Embryonic facial prominence (tissue), 1 donor: ENCODE results near the gene PRODH2.
A peak's percentile ranks its signal among the peaks of the same experiment; 100 is the strongest.
"Not testable (repeated sequence)": the region's sequence is repeated elsewhere in the genome, so short reads cannot be mapped to it uniquely, and the experiment has no call there.

Experiments used
- DNase-seq: peaks from one replicate; pipeline ENCODE4 v3.0.0-alpha.2; 2016; ENCODE audit errors: extremely low spot score

Gene PRODH2

GRCh38 chr19:35781650-35782049 is 31.0 kb downstream of the PRODH2 start:
- no peak for DNase-seq

DNA sequence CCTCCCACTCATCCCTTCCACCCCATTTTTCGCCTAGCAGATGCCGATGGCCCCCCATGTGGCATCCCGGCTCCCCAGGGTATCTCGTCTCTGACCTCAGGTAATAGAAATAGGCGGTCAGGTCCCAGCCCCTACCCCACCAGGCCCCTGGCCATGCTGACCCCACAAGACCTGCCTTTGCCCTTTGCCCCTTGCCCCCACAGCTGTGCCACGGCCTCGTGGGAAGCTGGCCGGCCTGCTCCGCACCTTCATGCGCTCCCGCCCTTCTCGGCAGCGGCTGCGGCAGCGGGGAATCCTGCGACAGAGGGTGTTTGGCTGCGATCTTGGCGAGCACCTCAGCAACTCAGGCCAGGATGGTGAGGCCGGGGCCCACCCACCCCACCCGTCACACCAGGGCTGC is 31.9 kb downstream of the PRODH2 start:
- DNase-seq, result no peak

- DNase-seq, result no peak
Measured at GRCh38 chr19:35780058-35780457, 32.6 kb downstream of the PRODH2 start.

DNA sequence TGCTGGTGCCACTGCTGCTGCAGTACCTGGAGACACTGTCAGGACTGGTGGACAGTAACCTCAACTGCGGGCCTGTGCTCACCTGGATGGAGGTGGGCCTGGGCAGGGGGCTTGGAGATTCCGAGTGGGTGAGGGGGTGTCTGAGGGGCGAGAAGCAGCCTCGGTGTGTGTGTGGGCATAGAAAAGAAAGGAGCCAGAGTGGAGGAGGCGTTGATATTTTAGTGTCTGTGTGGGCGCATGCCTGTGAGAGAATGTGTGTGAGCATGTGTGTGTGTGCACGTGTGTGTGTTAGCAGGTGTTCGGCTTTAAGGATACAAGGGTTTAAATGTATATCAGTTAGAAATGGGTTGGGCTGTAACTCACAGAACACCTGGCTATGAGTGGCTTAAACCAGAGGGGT is 33.6 kb downstream of the PRODH2 start:
- DNase-seq, result no peak

DNA sequence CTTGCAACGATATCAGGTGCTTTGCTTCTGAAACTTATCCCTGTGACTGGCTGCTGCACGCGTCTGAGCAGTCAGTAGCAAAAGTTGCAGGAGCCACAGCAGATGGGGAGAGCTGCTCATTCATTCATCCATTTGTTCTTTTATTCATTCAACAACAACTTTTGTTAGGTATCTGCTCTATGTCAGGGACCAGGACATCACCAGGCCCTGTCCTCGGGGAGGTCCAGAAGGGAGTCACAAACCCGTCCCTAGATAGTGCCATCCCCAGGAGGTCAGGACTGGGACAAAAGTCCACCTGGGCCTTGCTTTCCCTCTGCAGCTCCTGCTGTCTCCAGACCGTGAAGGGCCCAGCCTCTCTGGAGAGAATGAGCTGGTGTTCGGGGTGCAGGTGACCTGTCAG is 34.7 kb downstream of the PRODH2 start:
- no peak for DNase-seq

DNA sequence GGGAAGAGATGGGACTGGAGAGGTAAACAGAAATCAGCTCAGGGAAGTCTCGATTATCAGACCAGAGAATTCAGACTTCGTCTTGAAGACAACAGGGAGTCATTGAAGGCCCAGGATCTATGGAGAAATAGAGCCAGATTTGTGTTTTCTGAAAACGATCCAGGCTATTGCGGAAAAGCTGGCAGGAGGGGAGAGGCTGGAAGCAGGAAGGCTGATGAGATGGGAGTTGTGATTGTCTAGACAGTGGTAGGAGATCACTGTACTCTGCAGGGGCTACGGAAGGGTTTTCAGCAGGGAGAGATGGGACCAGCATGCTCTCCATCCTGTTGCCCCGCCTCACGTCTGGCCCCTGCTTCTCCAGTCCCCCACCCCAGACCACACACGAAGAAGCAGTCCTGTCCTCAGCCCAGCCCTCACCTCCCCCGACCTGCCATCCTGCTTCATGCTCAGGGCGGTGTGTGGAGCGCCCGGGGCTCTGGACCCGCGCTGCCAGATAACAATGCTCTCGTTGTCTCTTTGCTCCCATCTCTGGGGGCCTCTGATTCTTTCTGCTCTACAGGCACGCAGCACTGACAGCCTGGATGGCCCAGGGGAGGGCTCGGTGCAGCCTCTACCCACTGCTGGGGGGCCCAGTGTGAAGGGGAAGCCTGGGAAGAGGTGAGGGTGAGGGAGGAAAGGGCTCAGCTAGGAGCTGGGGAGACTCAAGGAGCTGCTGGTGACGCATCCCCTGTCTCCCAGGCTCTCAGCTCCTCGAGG is 35.4 kb downstream of the PRODH2 start:
- no peak for DNase-seq

- no peak for DNase-seq
Measured at GRCh38 chr19:35776102-35776788, 36.4 kb downstream of the PRODH2 start.

DNA sequence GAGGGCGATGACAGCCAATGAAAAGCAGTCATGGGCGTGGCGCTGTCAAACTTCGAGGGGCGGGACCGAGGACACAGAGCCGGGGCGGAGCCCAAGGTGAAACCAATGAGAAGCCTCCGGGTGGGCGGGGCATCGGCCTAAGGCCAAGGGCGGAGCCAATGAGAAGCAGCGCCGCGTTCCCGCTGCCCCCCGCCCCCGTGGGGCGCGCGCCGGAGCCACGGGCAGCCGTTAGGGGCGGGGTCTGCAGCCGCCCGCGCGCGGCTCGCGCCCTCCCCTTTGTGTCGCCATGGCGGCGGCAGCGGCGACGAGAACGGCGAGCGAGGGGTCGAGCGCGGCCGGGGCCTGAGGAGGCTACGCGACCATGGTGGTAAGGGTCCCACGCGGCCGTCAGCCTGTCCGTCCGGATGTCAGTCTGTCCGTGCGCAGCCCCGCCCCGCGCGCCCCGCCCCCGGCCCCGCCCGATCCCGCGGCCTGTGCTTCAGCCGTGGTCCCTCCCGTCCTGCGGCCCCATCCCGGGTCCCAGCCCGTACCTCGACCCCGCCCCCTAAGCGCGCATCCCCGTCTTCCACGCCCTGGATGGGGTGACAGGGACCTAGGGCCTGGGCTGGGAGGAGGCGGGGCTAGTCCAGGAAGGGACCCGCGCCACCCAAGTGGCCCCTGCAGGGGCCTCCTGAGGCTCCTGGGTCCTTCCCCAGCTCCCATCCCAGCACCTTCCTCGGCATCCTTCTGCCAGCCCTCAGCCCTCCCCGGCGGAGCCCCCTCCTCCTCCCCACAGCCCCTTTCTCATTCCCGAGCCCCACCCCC is 37.1 kb downstream of the PRODH2 start, which contains the start of gene ARHGAP33:
TSS of gene ARHGAP33 (plus strand) at position 267 of the 804 bp plus-strand sequence. CDS start at position 362, 95 bp downstream.
- DNase-seq, result peak; percentile 90

GRCh38 chr19:35775046-35775297 is 37.7 kb downstream of the PRODH2 start:
- no peak for DNase-seq

DNA sequence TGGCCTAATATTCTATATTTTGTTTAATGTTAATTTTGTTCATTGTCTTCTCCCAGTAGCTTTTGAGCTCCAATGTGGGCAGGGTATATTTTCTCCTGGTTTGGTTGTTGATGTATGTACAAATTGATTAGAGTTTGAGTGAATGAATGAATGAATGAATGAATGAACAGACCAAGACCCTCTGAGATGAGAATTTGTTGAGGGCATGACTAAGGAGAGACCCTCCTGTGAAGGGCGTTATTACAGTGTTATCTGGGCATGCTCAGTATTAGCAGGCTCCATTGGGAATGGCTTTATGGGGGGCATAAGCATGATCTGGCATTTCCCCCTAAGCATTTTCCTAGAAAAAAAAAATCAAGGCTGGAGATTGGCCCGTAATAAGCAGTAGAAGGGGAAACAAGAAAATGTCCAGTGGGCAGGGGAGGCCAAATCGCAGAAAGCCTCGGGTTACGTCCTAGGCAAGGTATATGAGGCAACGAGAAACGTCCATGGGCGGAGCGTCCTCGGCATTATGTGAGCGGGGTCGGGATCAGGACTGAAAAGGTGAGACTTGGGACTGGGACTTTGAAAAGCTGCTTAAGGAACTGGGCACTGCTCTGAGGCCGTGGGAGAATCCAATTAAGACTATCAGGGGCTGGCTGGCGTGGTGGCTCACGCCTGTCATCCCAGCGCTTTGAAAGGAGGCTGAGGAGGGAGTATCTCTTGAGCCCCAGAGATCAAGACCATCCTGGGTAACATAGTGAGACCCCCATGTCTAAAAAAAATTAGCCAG is 38.2 kb downstream of the PRODH2 start:
- DNase-seq, result no peak

- no peak for DNase-seq
Measured at GRCh38 chr19:35773020-35773806, 39.4 kb downstream of the PRODH2 start.

- not testable (repeated sequence) for DNase-seq
Measured at GRCh38 chr19:35772362-35772761, 40.3 kb downstream of the PRODH2 start.

GRCh38 chr19:35768082-35768421 is 44.6 kb downstream of the PRODH2 start:
- DNase-seq, result no peak

- no peak for DNase-seq
Measured at GRCh38 chr19:35767288-35768081, 45.2 kb downstream of the PRODH2 start.

DNA sequence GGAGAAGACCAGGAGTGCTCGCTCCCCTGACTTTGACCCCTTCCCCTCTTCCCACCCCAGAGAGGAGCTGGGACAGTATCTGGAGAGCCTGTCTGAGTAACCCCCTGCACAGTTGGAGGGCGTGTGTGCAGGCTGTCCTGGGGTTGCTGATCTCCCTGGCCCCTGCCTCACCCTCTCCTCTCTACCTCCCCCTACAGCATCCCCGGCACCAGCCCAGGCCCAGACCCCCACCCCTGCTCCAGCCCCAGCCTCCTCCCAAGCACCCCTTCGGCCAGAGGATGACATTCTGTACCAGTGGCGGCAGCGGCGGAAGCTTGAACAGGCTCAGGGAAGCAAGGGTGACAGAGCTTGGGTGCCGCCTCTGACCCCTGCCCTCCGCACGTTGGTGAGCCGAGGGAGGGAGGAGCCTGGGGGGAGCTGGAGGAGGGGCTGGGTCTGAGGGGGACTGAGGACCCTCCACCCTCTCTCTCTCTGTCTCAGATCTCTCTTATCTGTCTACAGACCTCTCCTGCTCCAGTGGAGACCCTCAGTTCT is 46.0 kb downstream of the PRODH2 start:
- DNase-seq, result no peak

DNA sequence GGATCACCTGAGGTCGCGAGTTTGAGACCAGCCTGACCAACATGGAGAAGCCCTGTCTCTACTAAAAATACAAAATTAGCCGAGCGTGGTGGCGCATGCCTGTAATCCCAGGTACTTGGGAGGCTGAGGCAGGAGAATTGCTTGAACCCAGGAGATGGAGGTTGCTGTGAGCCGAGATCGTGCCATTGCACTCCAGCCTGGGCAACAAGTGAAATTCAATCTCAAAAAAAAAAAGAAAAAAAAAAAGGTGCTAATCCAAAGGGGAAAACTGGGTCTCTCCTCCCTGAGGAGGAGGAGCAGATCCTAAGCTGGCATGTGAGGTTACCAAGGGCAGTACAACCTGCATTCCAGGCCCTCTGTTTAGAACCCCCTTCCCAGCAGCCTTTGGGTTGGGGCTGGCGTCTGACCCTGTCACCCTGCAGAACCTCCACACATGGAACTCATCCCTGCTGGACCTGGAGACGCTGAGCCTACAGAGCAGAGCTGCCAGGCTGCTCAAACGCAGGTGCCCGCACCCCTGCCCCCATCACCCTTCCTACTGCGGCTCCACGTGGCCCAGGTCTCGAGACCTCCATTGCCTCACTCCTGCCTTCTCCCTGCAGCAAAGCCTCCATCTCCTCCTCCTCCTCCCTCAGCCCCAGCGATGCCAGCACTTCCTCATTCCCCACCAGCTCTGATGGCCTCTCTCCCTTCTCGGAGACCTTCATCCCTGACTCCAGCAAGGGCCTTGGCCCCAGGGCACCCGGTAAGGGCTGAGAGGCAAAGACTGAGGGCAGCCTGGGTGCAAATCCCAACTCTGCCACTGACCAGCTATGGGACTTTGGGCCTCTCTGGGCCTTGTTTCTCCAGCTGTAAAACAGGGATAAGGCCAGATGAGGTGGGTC is 48.0 kb downstream of the PRODH2 start:
- no peak for DNase-seq

DNA sequence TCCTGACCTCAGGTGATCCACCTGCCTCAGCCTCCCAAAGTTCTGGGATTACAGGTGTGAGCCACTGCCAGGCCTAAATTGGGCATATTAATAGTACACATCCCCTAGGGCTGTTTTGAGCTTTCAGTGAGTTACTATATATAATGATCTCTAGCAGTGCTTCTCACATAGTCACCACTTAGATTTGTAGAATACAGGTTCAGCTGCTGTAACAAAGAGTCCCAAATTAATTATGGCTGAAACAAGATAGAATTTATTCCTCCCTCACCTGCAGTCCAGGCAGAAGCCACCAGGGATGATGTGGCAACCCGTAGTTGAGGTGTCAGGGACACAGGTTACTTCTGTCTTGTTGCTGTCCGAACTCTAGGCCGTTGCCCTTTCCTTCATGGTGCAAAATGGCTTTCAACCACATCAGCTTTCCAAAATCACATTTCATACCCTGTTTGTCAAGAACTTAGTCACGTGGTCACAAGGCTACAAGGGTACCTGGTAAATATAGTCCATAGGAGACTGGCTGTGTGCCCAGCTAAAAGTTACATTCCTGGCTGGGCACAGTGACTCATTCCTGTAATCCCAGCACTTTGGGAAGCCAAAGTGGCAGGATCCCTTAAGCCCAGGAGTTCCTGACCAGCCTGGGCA is 51.8 kb downstream of the PRODH2 start:
- DNase-seq, result no peak

GRCh38 chr19:35759697-35760096 is 52.9 kb downstream of the PRODH2 start:
- DNase-seq, result no peak
